Prostate gland (tissue), 2 donors: ENCODE data around the gene MPHOSPH8. TPM values are rescaled to one million over a fixed set of nuclear protein-coding genes. Genes with fewer than 3 reads are reported as not detected.

ENCODE experiments used
- DNase-seq: peaks from one replicate; pipeline ENCODE4 v3.0.0-alpha.2; 2019; ENCODE audit warnings: low spot score
- H3K27ac ChIP-seq, 2 donors: fragments of 200-600 bp; sonication (generic); 2 replicates each; pipeline ENCODE4 v1.5.1; 2017 to 2019
- H3K27me3 ChIP-seq: fragments of 200-600 bp; sonication (generic); replicated peaks from 2 replicates; pipeline ENCODE4 v1.5.1; 2019; ENCODE audit not compliant: insufficient read depth
- H3K36me3 ChIP-seq, 2 donors: fragments of 200-600 bp; sonication (generic); 1 replicate in 1 of 2; 2 replicates in 1 of 2; pipeline versions ENCODE4 v1.5.1 to v1.8.1; 2017 to 2019
- H3K4me1 ChIP-seq: fragments of 200-600 bp; sonication (generic); replicated peaks from 2 replicates; pipeline ENCODE4 v1.5.1; 2019
- H3K4me3 ChIP-seq, 2 donors: fragments of 200-600 bp; sonication (generic); 2 replicates each; pipeline ENCODE4 v1.5.1; 2017 to 2019
- H3K9me3 ChIP-seq: fragments of 200-600 bp; sonication (generic); 2 replicates; pipeline ENCODE4 v1.5.1; 2017
- POLR2A ChIP-seq: fragments of 450-650 bp; IDR thresholded peaks from one replicate; pipeline ENCODE4 v1.6.1; 2016; ENCODE audit warnings: antibody characterized with exemption, mild to moderate bottlenecking
- POLR2AphosphoS5 ChIP-seq: sonication (generic); formaldehyde crosslinking; IDR thresholded peaks from one replicate; pipeline ENCODE4 v1.6.1; 2017; ENCODE audit warnings: antibody characterized with exemption
- WGBS: methylation state at CpG from one replicate; pipeline ENCODE4 v1.1.5; 2018; 5-methylcytosine and 5-hydroxymethylcytosine counted together
- intact Hi-C: fragments of 100-400 bp; cut with DNase I; formaldehyde crosslinking; loops from one replicate; pipeline ENCODE4 v1.14.2; 2022
- total RNA-seq, 2 donors: library from RNA; depleted of rRNA; stranded (reverse); fragments of >200 nt; gene quantifications; one replicate each; pipeline ENCODE4 v1.1.0, GENCODE V29; 2016
- TF ChIP-seq, protein P1 (sequence below), 4 experiments: fragments of 200-600 bp in 2 of 4; fragments of 450-650 bp in 2 of 4; sonication (generic) in 2 of 4; IDR thresholded peaks; 1 replicate in 3 of 4; 2 replicates in 1 of 4; pipeline ENCODE4 v1.5.1; 2016 to 2019; ENCODE audit warnings: antibody characterized with exemption in 4 of 4, mild to moderate bottlenecking in 2 of 4, moderate library complexity in 2 of 4

Gene MPHOSPH8
- total RNA-seq, 2 donors from 2014 or later, result 24.3 to 30.5 TPM

DNA sequence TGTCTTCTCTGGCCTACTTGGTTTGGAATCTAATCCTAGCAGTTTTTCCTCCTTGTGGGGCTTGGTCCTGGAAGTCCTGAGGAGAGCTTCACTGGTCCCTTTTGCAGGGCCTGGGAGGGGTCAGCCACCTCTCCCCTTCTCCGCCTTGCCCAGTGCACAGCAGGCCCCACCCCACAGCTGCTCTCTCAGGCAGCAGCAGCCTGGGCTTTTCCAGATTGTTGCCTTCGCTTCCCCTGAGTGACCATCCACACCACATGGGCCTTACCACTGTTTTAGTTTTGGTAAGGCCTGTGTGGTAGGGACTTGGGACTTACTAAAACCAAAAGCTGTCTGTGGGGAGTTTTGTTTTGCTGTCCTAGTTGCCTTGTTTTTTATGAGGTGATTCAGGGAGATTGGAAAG, 11.5 kb downstream of the MPHOSPH8 start:
- no peak for DNase-seq
- WGBS, result 90% methylated on average over 2 of the region's 2 CpGs
- H3K27me3 ChIP-seq, result no peaks in the 10 kb centered on the region
- TF ChIP-seq, protein P1, sequence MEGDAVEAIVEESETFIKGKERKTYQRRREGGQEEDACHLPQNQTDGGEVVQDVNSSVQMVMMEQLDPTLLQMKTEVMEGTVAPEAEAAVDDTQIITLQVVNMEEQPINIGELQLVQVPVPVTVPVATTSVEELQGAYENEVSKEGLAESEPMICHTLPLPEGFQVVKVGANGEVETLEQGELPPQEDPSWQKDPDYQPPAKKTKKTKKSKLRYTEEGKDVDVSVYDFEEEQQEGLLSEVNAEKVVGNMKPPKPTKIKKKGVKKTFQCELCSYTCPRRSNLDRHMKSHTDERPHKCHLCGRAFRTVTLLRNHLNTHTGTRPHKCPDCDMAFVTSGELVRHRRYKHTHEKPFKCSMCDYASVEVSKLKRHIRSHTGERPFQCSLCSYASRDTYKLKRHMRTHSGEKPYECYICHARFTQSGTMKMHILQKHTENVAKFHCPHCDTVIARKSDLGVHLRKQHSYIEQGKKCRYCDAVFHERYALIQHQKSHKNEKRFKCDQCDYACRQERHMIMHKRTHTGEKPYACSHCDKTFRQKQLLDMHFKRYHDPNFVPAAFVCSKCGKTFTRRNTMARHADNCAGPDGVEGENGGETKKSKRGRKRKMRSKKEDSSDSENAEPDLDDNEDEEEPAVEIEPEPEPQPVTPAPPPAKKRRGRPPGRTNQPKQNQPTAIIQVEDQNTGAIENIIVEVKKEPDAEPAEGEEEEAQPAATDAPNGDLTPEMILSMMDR (IDR thresholded peaks at IDR 0.05), result no peak
- TF ChIP-seq POLR2A (no peak), POLR2AphosphoS5 (no peak)
- no peaks in the 10 kb centered on the region for H3K9me3 ChIP-seq
- H3K4me1 ChIP-seq, result no peaks in the 10 kb centered on the region
- no peak overlapping the region for H3K4me3 ChIP-seq
- intact Hi-C loops, result no loop called here
- no peaks in the 10 kb centered on the region for H3K36me3 ChIP-seq
- H3K27ac ChIP-seq, result no peak overlapping the region

DNA sequence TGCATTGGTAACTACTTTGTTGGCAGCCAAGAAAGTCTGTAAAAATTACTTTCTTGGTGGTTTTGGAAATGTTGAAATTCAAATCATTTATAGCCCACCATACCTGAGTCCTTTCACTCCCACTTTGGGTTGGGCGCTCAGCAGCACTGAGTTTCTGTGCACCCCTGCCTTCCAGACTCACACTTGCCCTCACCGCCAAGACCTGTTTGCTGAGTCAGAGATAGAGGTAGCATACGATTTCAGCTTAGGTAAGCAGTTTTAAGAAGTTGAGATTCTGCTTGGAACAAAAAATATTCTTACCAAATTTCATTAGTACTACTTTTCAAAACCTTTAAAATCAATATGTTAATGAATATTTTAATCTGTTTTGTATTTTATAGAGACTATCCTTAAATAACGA, 12.6 kb downstream of the MPHOSPH8 start:
- H3K27ac ChIP-seq, result no peak overlapping the region
- H3K27me3 ChIP-seq, result no peaks in the 10 kb centered on the region
- intact Hi-C loops, result no loop called here
- H3K9me3 ChIP-seq, result no peaks in the 10 kb centered on the region
- no peaks in the 10 kb centered on the region for H3K4me1 ChIP-seq
- WGBS, result 55% methylated on average over 4 of the region's 4 CpGs
- H3K4me3 ChIP-seq, result no peak overlapping the region
- no peak for DNase-seq
- H3K36me3 ChIP-seq, result no peaks in the 10 kb centered on the region
- TF ChIP-seq, protein P1 (IDR thresholded peaks at IDR 0.05), result no peak
- TF ChIP-seq POLR2AphosphoS5, result no peak
- no peak for TF ChIP-seq POLR2A

DNA sequence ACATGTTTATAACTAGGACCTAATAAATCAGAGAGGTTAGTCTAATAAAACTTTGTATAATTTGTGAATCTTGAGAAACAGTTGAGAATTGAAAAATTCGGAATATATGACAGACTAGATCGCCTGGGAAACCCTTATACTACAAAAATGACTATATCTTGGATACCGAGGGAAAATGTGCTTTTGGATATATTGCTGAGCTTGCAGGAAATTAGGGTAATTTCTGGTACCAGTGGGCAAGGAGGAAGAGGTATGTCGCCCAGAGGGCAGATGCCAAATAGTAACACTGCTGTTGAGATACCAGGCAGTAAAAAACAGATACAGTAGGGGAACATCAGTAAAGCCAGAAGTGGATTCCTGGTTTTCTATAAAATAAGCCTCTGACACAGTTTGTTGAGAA, 17.3 kb downstream of the MPHOSPH8 start:
- intact Hi-C loops, result no loop called here
- no peaks in the 10 kb centered on the region for H3K27me3 ChIP-seq
- no peak overlapping the region for H3K4me3 ChIP-seq
- H3K4me1 ChIP-seq, result no peaks in the 10 kb centered on the region
- 93% methylated on average over 4 of the region's 4 CpGs for WGBS
- H3K27ac ChIP-seq, result no peak overlapping the region
- TF ChIP-seq, protein P1 (IDR thresholded peaks at IDR 0.05), result no peak
- DNase-seq, result no peak
- H3K36me3 ChIP-seq, result peaks cover 0 to 5% of the 10 kb centered on the region in 2 donors
- no peaks in the 10 kb centered on the region for H3K9me3 ChIP-seq

DNA sequence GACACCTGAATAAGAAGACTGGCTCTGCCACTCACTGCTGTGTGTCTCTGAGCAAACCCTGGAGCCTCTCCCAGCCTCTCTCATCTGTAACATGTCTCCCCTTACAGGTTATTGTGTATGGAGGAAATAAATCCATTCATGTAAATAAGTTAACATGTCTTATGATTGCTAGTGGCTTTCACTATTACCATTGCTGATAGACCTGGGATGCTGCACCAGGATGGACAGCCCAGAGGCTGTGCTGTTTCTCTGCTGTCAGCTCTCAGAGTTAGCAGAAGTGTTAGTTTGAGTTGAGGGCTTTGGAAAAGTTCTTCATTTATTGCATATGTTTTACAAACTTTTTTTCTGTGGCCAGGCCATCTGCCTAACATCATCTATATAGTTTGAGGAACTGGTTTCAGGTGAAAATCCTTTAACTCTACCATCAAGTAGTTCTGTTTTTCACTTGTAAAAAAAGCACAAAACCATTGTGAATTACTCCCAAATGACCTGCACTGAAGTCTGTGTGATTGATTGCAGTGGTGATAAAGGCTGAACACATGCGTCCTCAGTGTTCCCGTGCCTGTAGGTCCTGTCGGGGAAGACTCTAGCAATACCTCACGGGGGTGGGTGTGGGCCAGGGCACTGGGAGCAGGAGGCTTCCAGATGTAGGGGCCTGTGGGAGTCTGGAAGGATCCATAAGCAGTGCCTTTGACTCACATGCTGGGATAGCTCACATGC, 24.6 kb downstream of the MPHOSPH8 start:
- DNase-seq, result no peak
- Histone ChIP-seq H3K27me3 (no peaks in the 10 kb centered on the region), H3K4me1 (no peaks in the 10 kb centered on the region), H3K36me3 (no peaks in the 10 kb centered on the region), H3K4me3 (no peak overlapping the region), H3K9me3 (no peaks in the 10 kb centered on the region), H3K27ac (no peak overlapping the region)
- intact Hi-C loops, result no loop called here
- TF ChIP-seq POLR2A (no peak), POLR2AphosphoS5 (no peak)
- TF ChIP-seq, protein P1 (IDR thresholded peaks at IDR 0.05), result no peak
- WGBS, result 36% methylated on average over 4 of the region's 4 CpGs

DNA sequence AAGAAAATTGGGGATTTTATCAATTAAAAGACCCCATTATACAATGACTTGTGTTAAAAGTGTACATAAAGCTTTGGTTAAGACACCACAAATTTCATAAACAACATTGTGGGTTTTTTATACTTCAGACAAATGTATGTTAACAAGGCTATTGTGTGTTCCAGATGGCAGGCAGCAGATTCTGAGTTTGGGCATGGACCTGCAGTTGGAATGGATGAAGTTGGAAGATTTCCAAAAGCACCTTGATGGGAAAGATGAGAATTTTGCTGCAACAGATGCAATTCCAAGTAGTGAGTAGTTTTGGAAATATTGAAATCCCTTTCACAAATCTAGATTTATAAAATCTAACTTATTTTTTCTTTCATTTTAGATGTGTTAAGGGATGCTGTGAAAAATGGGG, 25.4 kb downstream of the MPHOSPH8 start:
- no peak for DNase-seq
- Histone ChIP-seq H3K9me3 (no peaks in the 10 kb centered on the region), H3K4me1 (no peaks in the 10 kb centered on the region), H3K27me3 (no peaks in the 10 kb centered on the region), H3K27ac (no peak overlapping the region), H3K4me3 (no peak overlapping the region), H3K36me3 (peaks cover 0 to 8% of the 10 kb centered on the region in 2 donors)
- intact Hi-C loops, result no loop called here
- TF ChIP-seq, protein P1 (IDR thresholded peaks at IDR 0.05), result no peak
- TF ChIP-seq POLR2A, result no peak
- no peak for TF ChIP-seq POLR2AphosphoS5
